HL-60 (cell line): ENCODE measurements around the gene IL2RA.
A peak's percentile ranks its signal among the peaks of the same experiment; 100 is the strongest.

ENCODE experiments used
- DNase-seq, 2 experiments: peaks; one replicate each; pipeline ENCODE4 v3.0.0-alpha.2; 2010 to 2020; ENCODE audit warnings: low read depth in 1 of 2, low spot score in 1 of 2
- H3K27ac ChIP-seq: fragments of 250-450 bp; sonication (Bioruptor Pico); replicated peaks from 2 replicates; pipeline ENCODE4 v1.5.1; 2020; ENCODE audit warnings: mild to moderate bottlenecking, moderate library complexity
- H3K27me3 ChIP-seq: fragments of 250-450 bp; sonication (Bioruptor Pico); 2 replicates; pipeline ENCODE4 v1.5.1; 2021; ENCODE audit warnings: mild to moderate bottlenecking, moderate library complexity; ENCODE audit not compliant: insufficient read depth, poor library complexity, severe bottlenecking
- H3K4me3 ChIP-seq: replicated peaks from 2 replicates; pipeline ENCODE4 v1.5.1; 2011; ENCODE audit warnings: mild to moderate bottlenecking, control low read depth, low read length; ENCODE audit not compliant: insufficient read depth
- GABPA ChIP-seq: IDR thresholded peaks from 2 replicates; pipeline ENCODE4 v1.6.1; 2012; ENCODE audit warnings: low read depth
- POLR2AphosphoS5 ChIP-seq: IDR thresholded peaks from 2 replicates; pipeline ENCODE4 v1.6.1; 2012; ENCODE audit warnings: low read depth
- SPI1 ChIP-seq: IDR thresholded peaks from 2 replicates; pipeline ENCODE4 v1.6.1; 2012; ENCODE audit warnings: low read depth, mild to moderate bottlenecking, borderline replicate concordance
- TF ChIP-seq, protein P1 (sequence below): IDR thresholded peaks from 2 replicates; pipeline ENCODE4 v1.6.1; 2012; ENCODE audit warnings: low read depth; ENCODE audit not compliant: insufficient replicate concordance
- TF ChIP-seq, protein P2 (sequence below): IDR thresholded peaks from one replicate; pipeline ENCODE4 v1.5.1; 2011; ENCODE audit warnings: low read length, control low read depth, inconsistent platforms; ENCODE audit not compliant: insufficient read depth

Gene IL2RA

GRCh38 chr10:6080417-6080973 lies 18.3 kb upstream of the IL2RA start:
- TF ChIP-seq, protein P1, sequence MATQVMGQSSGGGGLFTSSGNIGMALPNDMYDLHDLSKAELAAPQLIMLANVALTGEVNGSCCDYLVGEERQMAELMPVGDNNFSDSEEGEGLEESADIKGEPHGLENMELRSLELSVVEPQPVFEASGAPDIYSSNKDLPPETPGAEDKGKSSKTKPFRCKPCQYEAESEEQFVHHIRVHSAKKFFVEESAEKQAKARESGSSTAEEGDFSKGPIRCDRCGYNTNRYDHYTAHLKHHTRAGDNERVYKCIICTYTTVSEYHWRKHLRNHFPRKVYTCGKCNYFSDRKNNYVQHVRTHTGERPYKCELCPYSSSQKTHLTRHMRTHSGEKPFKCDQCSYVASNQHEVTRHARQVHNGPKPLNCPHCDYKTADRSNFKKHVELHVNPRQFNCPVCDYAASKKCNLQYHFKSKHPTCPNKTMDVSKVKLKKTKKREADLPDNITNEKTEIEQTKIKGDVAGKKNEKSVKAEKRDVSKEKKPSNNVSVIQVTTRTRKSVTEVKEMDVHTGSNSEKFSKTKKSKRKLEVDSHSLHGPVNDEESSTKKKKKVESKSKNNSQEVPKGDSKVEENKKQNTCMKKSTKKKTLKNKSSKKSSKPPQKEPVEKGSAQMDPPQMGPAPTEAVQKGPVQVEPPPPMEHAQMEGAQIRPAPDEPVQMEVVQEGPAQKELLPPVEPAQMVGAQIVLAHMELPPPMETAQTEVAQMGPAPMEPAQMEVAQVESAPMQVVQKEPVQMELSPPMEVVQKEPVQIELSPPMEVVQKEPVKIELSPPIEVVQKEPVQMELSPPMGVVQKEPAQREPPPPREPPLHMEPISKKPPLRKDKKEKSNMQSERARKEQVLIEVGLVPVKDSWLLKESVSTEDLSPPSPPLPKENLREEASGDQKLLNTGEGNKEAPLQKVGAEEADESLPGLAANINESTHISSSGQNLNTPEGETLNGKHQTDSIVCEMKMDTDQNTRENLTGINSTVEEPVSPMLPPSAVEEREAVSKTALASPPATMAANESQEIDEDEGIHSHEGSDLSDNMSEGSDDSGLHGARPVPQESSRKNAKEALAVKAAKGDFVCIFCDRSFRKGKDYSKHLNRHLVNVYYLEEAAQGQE = no peak
- peak; percentile 12; the same call in 1 of the 2 replicates for TF ChIP-seq SPI1
- DNase-seq = no peak
- Histone ChIP-seq H3K4me3 (no peak overlapping the region), H3K27ac (no peak overlapping the region), H3K27me3 (no peaks in the 10 kb centered on the region)

DNA sequence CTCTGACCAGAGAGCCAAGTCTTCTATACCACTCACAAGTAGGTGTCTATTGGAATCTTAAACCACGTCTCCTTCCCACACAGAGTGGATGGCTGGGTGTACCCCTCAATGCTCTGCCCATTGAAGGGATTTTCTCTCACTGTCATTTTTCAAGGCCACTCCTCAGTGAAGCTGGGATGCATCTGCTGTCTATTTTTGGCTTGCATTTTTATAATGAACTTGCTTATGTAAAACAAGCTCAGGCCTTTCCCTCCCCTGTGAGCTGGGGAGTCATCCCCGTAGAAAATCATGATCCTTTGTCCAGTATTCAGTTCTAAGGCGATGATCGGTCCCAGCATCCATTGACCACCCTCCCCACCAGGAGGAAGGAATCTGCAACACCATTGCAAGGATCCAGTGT lies 16.9 kb upstream of the IL2RA start:
- no peaks in the 10 kb centered on the region for H3K27me3 ChIP-seq
- no peak overlapping the region for H3K27ac ChIP-seq
- TF ChIP-seq, protein P2, sequence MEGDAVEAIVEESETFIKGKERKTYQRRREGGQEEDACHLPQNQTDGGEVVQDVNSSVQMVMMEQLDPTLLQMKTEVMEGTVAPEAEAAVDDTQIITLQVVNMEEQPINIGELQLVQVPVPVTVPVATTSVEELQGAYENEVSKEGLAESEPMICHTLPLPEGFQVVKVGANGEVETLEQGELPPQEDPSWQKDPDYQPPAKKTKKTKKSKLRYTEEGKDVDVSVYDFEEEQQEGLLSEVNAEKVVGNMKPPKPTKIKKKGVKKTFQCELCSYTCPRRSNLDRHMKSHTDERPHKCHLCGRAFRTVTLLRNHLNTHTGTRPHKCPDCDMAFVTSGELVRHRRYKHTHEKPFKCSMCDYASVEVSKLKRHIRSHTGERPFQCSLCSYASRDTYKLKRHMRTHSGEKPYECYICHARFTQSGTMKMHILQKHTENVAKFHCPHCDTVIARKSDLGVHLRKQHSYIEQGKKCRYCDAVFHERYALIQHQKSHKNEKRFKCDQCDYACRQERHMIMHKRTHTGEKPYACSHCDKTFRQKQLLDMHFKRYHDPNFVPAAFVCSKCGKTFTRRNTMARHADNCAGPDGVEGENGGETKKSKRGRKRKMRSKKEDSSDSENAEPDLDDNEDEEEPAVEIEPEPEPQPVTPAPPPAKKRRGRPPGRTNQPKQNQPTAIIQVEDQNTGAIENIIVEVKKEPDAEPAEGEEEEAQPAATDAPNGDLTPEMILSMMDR = no peak
- DNase-seq = no peak
- H3K4me3 ChIP-seq = no peak overlapping the region

GRCh38 chr10:6077071-6077675 lies 15.0 kb upstream of the IL2RA start:
- no peaks in the 10 kb centered on the region for H3K27me3 ChIP-seq
- no peak overlapping the region for H3K4me3 ChIP-seq
- H3K27ac ChIP-seq = no peak overlapping the region
- no peak for TF ChIP-seq GABPA
- TF ChIP-seq POLR2AphosphoS5 = no peak
- no peak for TF ChIP-seq SPI1
- no peak for DNase-seq

- no peaks in the 10 kb centered on the region for H3K27me3 ChIP-seq
- no peak overlapping the region for H3K27ac ChIP-seq
- DNase-seq = no peak
- TF ChIP-seq, protein P2 = no peak
- TF ChIP-seq, protein P1 = no peak
- TF ChIP-seq POLR2AphosphoS5 = no peak
- no peak for TF ChIP-seq GABPA
- no peak for TF ChIP-seq SPI1
- no peak overlapping the region for H3K4me3 ChIP-seq
Measured at GRCh38 chr10:6074489-6075301, 12.5 kb upstream of the IL2RA start.
